Hepatic stellate cell (primary cell): Measurements from ENCODE around the gene PSMD3.
"Not testable (repeated sequence)": the region's sequence is repeated elsewhere in the genome, so short reads cannot be mapped to it uniquely, and the experiment has no call there.

Experiments used
- DNase-seq: peaks from one replicate; pipeline ENCODE4 v3.0.0; 2011; ENCODE audit warnings: low spot score

PSMD3 gene

GRCh38 chr17:39997543-39997942 lies 16.9 kb downstream of the PSMD3 start:
- no peak for DNase-seq

- DNase-seq = no peak
These were observed 18.5 kb downstream of the PSMD3 start for GRCh38 chr17:39999067-39999466.

GRCh38 chr17:40000161-40000560 lies 19.6 kb downstream of the PSMD3 start:
- no peak for DNase-seq

- not testable (repeated sequence) for DNase-seq
These were observed 20.7 kb downstream of the PSMD3 start for GRCh38 chr17:40001335-40001734.

GRCh38 chr17:40004072-40004471 lies 23.5 kb downstream of the PSMD3 start:
- DNase-seq = no peak

GRCh38 chr17:40004712-40005111 lies 24.1 kb downstream of the PSMD3 start:
- DNase-seq = no peak

GRCh38 chr17:40005520-40005919 lies 24.9 kb downstream of the PSMD3 start:
- DNase-seq = no peak

- DNase-seq = not testable (repeated sequence)
These were observed 30.4 kb downstream of the PSMD3 start for GRCh38 chr17:40010946-40011500.

- DNase-seq = not testable (repeated sequence)
These were observed 31.5 kb downstream of the PSMD3 start for GRCh38 chr17:40012017-40012647.

- DNase-seq = no peak
These were observed 33.9 kb downstream of the PSMD3 start for GRCh38 chr17:40014375-40014980.

- DNase-seq = no peak
These were observed 34.7 kb downstream of the PSMD3 start, which contains the start of gene CSF3 for GRCh38 chr17:40015005-40015997. CSF3 (plus strand) TSS chr17:40015440; CDS start chr17:40015475, 35 bp downstream.

- no peak for DNase-seq
These were observed 35.7 kb downstream of the PSMD3 start for GRCh38 chr17:40015998-40016985.

GRCh38 chr17:40017422-40018080 lies 36.9 kb downstream of the PSMD3 start:
- no peak for DNase-seq

GRCh38 chr17:40018211-40019121 lies 37.9 kb downstream of the PSMD3 start:
- DNase-seq = no peak

GRCh38 chr17:40019140-40019991 lies 38.8 kb downstream of the PSMD3 start:
- no peak for DNase-seq

- no peak for DNase-seq
These were observed 39.5 kb downstream of the PSMD3 start for GRCh38 chr17:40020146-40020545.

- DNase-seq = peak; percentile 63
These were observed 40.9 kb downstream of the PSMD3 start for GRCh38 chr17:40021451-40021971.

- DNase-seq = peak; percentile 3
These were observed 41.9 kb downstream of the PSMD3 start for GRCh38 chr17:40022497-40022896.
